ENCODE measurements around the gene BICC1.

The BICC1 gene

GRCh38 chr10:58821752-58822056 lies 309.0 kb downstream of the BICC1 start:
- DNase-seq (ENCODE audit: low spot score), result no peak

- DNase-seq (ENCODE audit: low spot score), result no peak
These were observed 311.3 kb downstream of the BICC1 start for GRCh38 chr10:58823983-58824382.

GRCh38 chr10:58824396-58824795 lies 311.7 kb downstream of the BICC1 start:
- DNase-seq (ENCODE audit: low spot score), result no peak

GRCh38 chr10:58826694-58827093 lies 314.0 kb downstream of the BICC1 start:
- no peak for DNase-seq (ENCODE audit: low spot score)

GRCh38 chr10:58827381-58827780 lies 314.7 kb downstream of the BICC1 start:
- DNase-seq (ENCODE audit: low spot score), result no peak

- no peak for DNase-seq (ENCODE audit: low spot score)
These were observed 317.2 kb downstream of the BICC1 start for GRCh38 chr10:58829839-58830238.

GRCh38 chr10:58830697-58831096 lies 318.0 kb downstream of the BICC1 start:
- no peak for DNase-seq (ENCODE audit: low spot score)

GRCh38 chr10:58833771-58834561 lies 321.3 kb downstream of the BICC1 start:
- no peak for DNase-seq (ENCODE audit: low spot score)

- no peak for DNase-seq (ENCODE audit: low spot score)
These were observed 323.6 kb downstream of the BICC1 start for GRCh38 chr10:58836176-58836700.

- DNase-seq (ENCODE audit: low spot score), result no peak
These were observed 324.4 kb downstream of the BICC1 start for GRCh38 chr10:58836991-58837575.

GRCh38 chr10:58837826-58838225 lies 325.2 kb downstream of the BICC1 start:
- DNase-seq (ENCODE audit: low spot score), result no peak

- DNase-seq (ENCODE audit: low spot score), result no peak
These were observed 326.0 kb downstream of the BICC1 start for GRCh38 chr10:58838561-58839208.

GRCh38 chr10:58839771-58840170 lies 327.1 kb downstream of the BICC1 start:
- DNase-seq (ENCODE audit: low spot score), result no peak

GRCh38 chr10:58840840-58841435 lies 328.3 kb downstream of the BICC1 start:
- no peak for DNase-seq (ENCODE audit: low spot score)

GRCh38 chr10:58842860-58843376 lies 330.2 kb downstream of the BICC1 start:
- no peak for DNase-seq (ENCODE audit: low spot score)

- DNase-seq (ENCODE audit: low spot score), result no peak
These were observed 331.1 kb downstream of the BICC1 start for GRCh38 chr10:58843760-58844159.

- no peak for DNase-seq (ENCODE audit: low spot score)
These were observed 332.0 kb downstream of the BICC1 start for GRCh38 chr10:58844680-58845079.

- no peak for DNase-seq (ENCODE audit: low spot score)
These were observed 334.2 kb downstream of the BICC1 start for GRCh38 chr10:58846856-58847255.

- no peak for DNase-seq (ENCODE audit: low spot score)
These were observed 338.9 kb downstream of the BICC1 start for GRCh38 chr10:58851606-58852005.

GRCh38 chr10:58853668-58854067 lies 341.0 kb downstream of the BICC1 start:
- DNase-seq (ENCODE audit: low spot score), result no peak

- no peak for DNase-seq (ENCODE audit: low spot score)
These were observed 342.1 kb downstream of the BICC1 start for GRCh38 chr10:58854811-58855210.

- no peak for DNase-seq (ENCODE audit: low spot score)
These were observed 344.0 kb downstream of the BICC1 start for GRCh38 chr10:58856508-58857240.

Measured in CD4-positive, alpha-beta T cell treated with Interleukin-15 for 4 hours (primary cell).